H9 (cell line): ENCODE results near the gene SPINT3. TPM values are rescaled to one million over a fixed set of nuclear protein-coding genes. Genes with fewer than 3 reads are reported as not detected.

Experiments
- DNase-seq: peaks from one replicate; pipeline ENCODE4 v3.0.0-alpha.2; 2017
- H2AFZ ChIP-seq: one replicate; pipeline ENCODE4 v1.6.1; 2013; ENCODE audit warnings: mild to moderate bottlenecking, low read length, control low read depth, moderate library complexity
- H2AK5ac ChIP-seq: 2 replicates; pipeline ENCODE4 v1.6.1; 2013; ENCODE audit warnings: low read length, control low read depth, mixed read lengths; ENCODE audit not compliant: insufficient read length
- H2BK120ac ChIP-seq: one replicate; pipeline ENCODE4 v1.6.1; 2013; ENCODE audit warnings: low read depth, mild to moderate bottlenecking, low read length, control low read depth, inconsistent platforms; ENCODE audit not compliant: poor library complexity, severe bottlenecking
- H2BK12ac ChIP-seq: 2 replicates; pipeline ENCODE4 v1.6.1; 2013; ENCODE audit warnings: low read length, control low read depth, mixed read lengths, low read depth; ENCODE audit not compliant: insufficient read length
- H2BK15ac ChIP-seq: 2 replicates; pipeline ENCODE4 v1.6.1; 2013; ENCODE audit warnings: low read depth, low read length, control low read depth
- H2BK20ac ChIP-seq: one replicate; pipeline ENCODE4 v1.6.1; 2013; ENCODE audit warnings: low read depth, mild to moderate bottlenecking, low read length, control low read depth, inconsistent platforms; ENCODE audit not compliant: poor library complexity, severe bottlenecking
- H2BK5ac ChIP-seq: 2 replicates; pipeline ENCODE4 v1.6.1; 2013; ENCODE audit warnings: low read length, control low read depth, mixed read lengths; ENCODE audit not compliant: insufficient read length
- H3K14ac ChIP-seq: 2 replicates; pipeline ENCODE4 v1.6.1; 2013; ENCODE audit warnings: low read length, control low read depth; ENCODE audit not compliant: insufficient read depth
- H3K18ac ChIP-seq: 2 replicates; pipeline ENCODE4 v1.6.1; 2013; ENCODE audit warnings: low read depth, mild to moderate bottlenecking, mixed read lengths, low read length, control low read depth; ENCODE audit not compliant: insufficient read length
- H3K23ac ChIP-seq: 2 replicates; pipeline ENCODE4 v1.6.1; 2013; ENCODE audit warnings: low read length, control low read depth, mixed read lengths, low read depth; ENCODE audit not compliant: insufficient read length
- H3K23me2 ChIP-seq: 2 replicates; pipeline ENCODE4 v1.6.1; 2013; ENCODE audit warnings: low read depth, mild to moderate bottlenecking, mixed read lengths, low read length, control low read depth; ENCODE audit not compliant: insufficient read length, poor library complexity, severe bottlenecking
- H3K27ac ChIP-seq: 2 replicates; pipeline ENCODE4 v1.5.1; 2013; ENCODE audit warnings: low read length, control low read depth, mixed read lengths, low read depth; ENCODE audit not compliant: insufficient read length
- H3K27me3 ChIP-seq: 2 replicates; pipeline ENCODE4 v1.6.1; 2013; ENCODE audit warnings: low read length, control low read depth, inconsistent platforms; ENCODE audit not compliant: insufficient read depth
- H3K4ac ChIP-seq: 2 replicates; pipeline ENCODE4 v1.6.1; 2013; ENCODE audit warnings: low read depth, mild to moderate bottlenecking, control low read depth, inconsistent platforms, low read length, moderate library complexity
- H3K4me1 ChIP-seq: 2 replicates; pipeline ENCODE4 v1.6.1; 2013; ENCODE audit warnings: low read length, control low read depth, inconsistent platforms; ENCODE audit not compliant: insufficient read depth
- H3K4me2 ChIP-seq: 2 replicates; pipeline ENCODE4 v1.6.1; 2013; ENCODE audit warnings: low read length, control low read depth, mixed read lengths; ENCODE audit not compliant: insufficient read length, insufficient read depth
- H3K56ac ChIP-seq: 2 replicates; pipeline ENCODE4 v1.6.1; 2013; ENCODE audit warnings: low read depth, mild to moderate bottlenecking, mixed read lengths, low read length, control low read depth; ENCODE audit not compliant: insufficient read length
- H3K79me1 ChIP-seq: 2 replicates; pipeline ENCODE4 v1.6.1; 2013; ENCODE audit warnings: low read depth, mild to moderate bottlenecking, moderate library complexity, low read length, control low read depth, inconsistent platforms; ENCODE audit not compliant: insufficient read depth, poor library complexity, severe bottlenecking
- H3K79me2 ChIP-seq: 2 replicates; pipeline ENCODE4 v1.6.1; 2013; ENCODE audit warnings: low read length, control low read depth, inconsistent platforms; ENCODE audit not compliant: insufficient read depth
- H3K9ac ChIP-seq: 2 replicates; pipeline ENCODE4 v1.6.1; 2013; ENCODE audit warnings: low read length, control low read depth, mixed read lengths; ENCODE audit not compliant: insufficient read length; ENCODE audit errors: extremely low read depth
- H3K9me3 ChIP-seq: one replicate; pipeline ENCODE4 v1.6.1; 2013; ENCODE audit warnings: low read depth, low read length, inconsistent platforms; ENCODE audit not compliant: control insufficient read depth
- H3T11ph ChIP-seq: one replicate; pipeline ENCODE4 v1.6.1; 2013; ENCODE audit warnings: mild to moderate bottlenecking, low read length, control low read depth, inconsistent platforms
- H4K20me1 ChIP-seq: one replicate; pipeline ENCODE4 v1.6.1; 2013; ENCODE audit not compliant: control insufficient read depth, insufficient read length, insufficient read depth
- H4K5ac ChIP-seq: 2 replicates; pipeline ENCODE4 v1.6.1; 2013; ENCODE audit warnings: low read depth, mild to moderate bottlenecking, mixed read lengths, low read length, control low read depth; ENCODE audit not compliant: insufficient read length
- H4K8ac ChIP-seq: replicated peaks from 2 replicates; pipeline ENCODE4 v1.6.1; 2013; ENCODE audit warnings: low read length, control low read depth, mixed read lengths, low read depth; ENCODE audit not compliant: insufficient read length
- H4K91ac ChIP-seq: 2 replicates; pipeline ENCODE4 v1.6.1; 2013; ENCODE audit warnings: low read depth, mild to moderate bottlenecking, moderate library complexity, mixed read lengths, low read length, control low read depth; ENCODE audit not compliant: insufficient read length
- H3K27ac Mint-ChIP-seq, 3 experiments: 2 replicates in 2 of 3; 3 replicates in 1 of 3; pipeline ENCODE4 v1.8.0; 2020 to 2021; ENCODE audit warnings: mixed read lengths in 3 of 3, mild to moderate bottlenecking in 1 of 3, moderate library complexity in 1 of 3
- H3K27me3 Mint-ChIP-seq: 2 replicates; pipeline ENCODE4 v1.8.0; 2021; ENCODE audit warnings: low read depth, mild to moderate bottlenecking, moderate library complexity, mixed read lengths
- H3K36me3 Mint-ChIP-seq, 3 experiments: 2 replicates in 2 of 3; 3 replicates in 1 of 3; pipeline ENCODE4 v1.8.0; 2020 to 2021; ENCODE audit warnings: low read depth in 3 of 3, mixed read lengths in 3 of 3; ENCODE audit not compliant: insufficient read depth in 1 of 3
- H3K4me1 Mint-ChIP-seq, 2 experiments: 2 replicates each; pipeline ENCODE4 v1.8.0; 2020; ENCODE audit warnings: mixed read lengths in 2 of 2
- H3K4me3 Mint-ChIP-seq, 2 experiments: 2 replicates in 1 of 2; 3 replicates in 1 of 2; pipeline ENCODE4 v1.8.0; 2020 to 2021; ENCODE audit warnings: mild to moderate bottlenecking in 2 of 2, mixed read lengths in 2 of 2, moderate library complexity in 1 of 2
- H3K9me3 Mint-ChIP-seq, 2 experiments: 2 replicates in 1 of 2; 3 replicates in 1 of 2; pipeline ENCODE4 v1.8.0; 2020; ENCODE audit warnings: mild to moderate bottlenecking in 2 of 2, mixed read lengths in 2 of 2, moderate library complexity in 1 of 2
- CTCF ChIP-seq: fragments of 200-600 bp; sonication (generic); conservative IDR thresholded peaks from 3 replicates; pipeline ENCODE4 v1.8.0; 2021; ENCODE audit warnings: antibody characterized with exemption, mild to moderate bottlenecking
- WGBS: extraction: QIAGEN DNeasy Blood & Tissue Kit; methylation state at CpG from one replicate; pipeline ENCODE4 v1.1.7; 2013; ENCODE audit warnings: missing lambda C conversion rate, low lambda C conversion rate, mixed read lengths; ENCODE audit not compliant: insufficient read length; ENCODE audit errors: extremely low coverage; 5-methylcytosine and 5-hydroxymethylcytosine counted together
- total RNA-seq: library from RNA; stranded (reverse); gene quantifications from 2 replicates; pipeline ENCODE4 v1.2.1, GENCODE V29; 2021

Gene SPINT3
- total RNA-seq, 1 experiment from 2014 or later, result not detected

- no peaks in the 10 kb centered on the region for H3K9me3 Mint-ChIP-seq
- Histone ChIP-seq H2BK20ac (no peak overlapping the region), H3K14ac (no peak overlapping the region; the same call in 1 of the 2 replicates), H3K23ac (no peak overlapping the region), H3K4ac (no peak overlapping the region), H2AFZ (no peak overlapping the region), H3K4me1 (no peaks in the 10 kb centered on the region), H2BK12ac (no peak overlapping the region), H2AK5ac (no peak overlapping the region), H2BK15ac (no peak overlapping the region), H3K9me3 (no peaks in the 10 kb centered on the region), H3K23me2 (no peaks in the 10 kb centered on the region), H3K56ac (no peak overlapping the region), H3K79me2 (no peaks in the 10 kb centered on the region), H2BK120ac (no peak overlapping the region), H3K4me2 (no peak overlapping the region), H3K27me3 (no peaks in the 10 kb centered on the region), H3T11ph (no peak overlapping the region), H4K8ac (no peak overlapping the region), H4K5ac (no peak overlapping the region), H3K18ac (no peak overlapping the region), H4K91ac (no peak overlapping the region), H3K27ac (no peak overlapping the region), H3K9ac (no peak overlapping the region), H2BK5ac (no peak overlapping the region), H4K20me1 (no peaks in the 10 kb centered on the region), H3K79me1 (no peaks in the 10 kb centered on the region)
- TF ChIP-seq CTCF, result peak; percentile 31; the same call in 1 of the 3 replicates
- peaks cover 7 to 12% of the 10 kb centered on the region in 2 experiments for H3K4me1 Mint-ChIP-seq
- no peak overlapping the region for H3K27ac Mint-ChIP-seq
- DNase-seq, result peak; percentile 50
- WGBS, result no CpG with 5 or more reads among the region's 6 CpGs
- H3K36me3 Mint-ChIP-seq, result no peaks in the 10 kb centered on the region; a peak in 1 of 7 replicates
- no peak overlapping the region for H3K4me3 Mint-ChIP-seq
- H3K27me3 Mint-ChIP-seq, result peaks cover 1% of the 10 kb centered on the region; the same call in 1 of the 2 replicates
These were observed 52.5 kb downstream of the SPINT3 start for GRCh38 chr20:45462711-45463509.

Other genes with a start within 250 kb of the SPINT3 start
- 0.28 TPM in 1 of 2 replicates, not detected in the other for gene RBPJL, start 208.8 kb downstream of the SPINT3 start, total RNA-seq
- gene MATN4, start 207.3 kb downstream of the SPINT3 start, total RNA-seq, result 0.11 TPM in 1 of 2 replicates, not detected in the other
- gene SDC4, start 167.2 kb downstream of the SPINT3 start, total RNA-seq, result 50.7 and 54.3 TPM in 2 replicates
- 18.6 and 21.0 TPM in 2 replicates for gene SYS1, start 152.5 kb downstream of the SPINT3 start, total RNA-seq
- gene TP53TG5, start 137.3 kb downstream of the SPINT3 start, total RNA-seq, result 0.59 TPM in 1 of 2 replicates, not detected in the other
- 39.1 and 39.3 TPM in 2 replicates for gene DBNDD2, start 107.3 kb downstream of the SPINT3 start, total RNA-seq
- gene PIGT, start 99.5 kb downstream of the SPINT3 start, total RNA-seq, result 73.9 and 78.9 TPM in 2 replicates
- 57.1 and 59.6 TPM in 2 replicates for gene WFDC2, start 45.9 kb downstream of the SPINT3 start, total RNA-seq
- gene WFDC6, start 23.9 kb upstream of the SPINT3 start, total RNA-seq, result not detected in 2 replicates
- gene EPPIN, start 31.8 kb upstream of the SPINT3 start, total RNA-seq, result not detected in 2 replicates
- not detected in 2 replicates for gene WFDC8, start 63.7 kb upstream of the SPINT3 start, total RNA-seq
- gene WFDC10A, start 114.1 kb upstream of the SPINT3 start, total RNA-seq, result not detected in 2 replicates
- gene WFDC9, start 115.7 kb upstream of the SPINT3 start, total RNA-seq, result not detected in 2 replicates
- not detected in 2 replicates for gene WFDC11, start 154.6 kb upstream of the SPINT3 start, total RNA-seq
- not detected in 2 replicates for gene WFDC13, start 186.4 kb upstream of the SPINT3 start, total RNA-seq
- gene WFDC10B, start 189.4 kb upstream of the SPINT3 start, total RNA-seq, result not detected in 2 replicates
- not detected in 2 replicates for gene SPINT4, start 206.7 kb upstream of the SPINT3 start, total RNA-seq